ENCODE results near the gene CYP51A1. TPM values are rescaled to one million over a fixed set of nuclear protein-coding genes. Genes with fewer than 3 reads are reported as not detected.

The CYP51A1 gene
- total and polyA plus RNA-seq, 2 of the 13 experiments (the other 11 are each of a cell fraction or from before 2014, with no cell fraction given), result 15.4 to 260 TPM

- no peak for TF ChIP-seq ZNF761 (CRISPR knock-in tag; conservative IDR thresholded peaks at IDR 0.05)
- no peak for TF ChIP-seq PHB2 (IDR thresholded peaks at IDR 0.05; ENCODE audit: partially characterized antibody)
- TF ChIP-seq MIER2 (CRISPR knock-in tag; IDR thresholded peaks at IDR 0.05), result no peak
- peak; percentile 80 for TF ChIP-seq ZNF800 (CRISPR knock-in tag; IDR thresholded peaks at IDR 0.05)
- TF ChIP-seq MYNN (CRISPR knock-in tag; IDR thresholded peaks at IDR 0.05; ENCODE audit: low read depth), result no peak
- peak; percentile 59; the same call in 1 of the 2 replicates for TF ChIP-seq MXD3 (CRISPR knock-in tag; IDR thresholded peaks at IDR 0.05)
- peak; percentile 83; the same call in 1 of the 2 replicates for TF ChIP-seq ZFP91 (CRISPR knock-in tag; IDR thresholded peaks at IDR 0.05; ENCODE audit: borderline replicate concordance)
- no peak for TF ChIP-seq LRRFIP1 (CRISPR knock-in tag; conservative IDR thresholded peaks at IDR 0.05)
- TF ChIP-seq ZNF569 (CRISPR knock-in tag; IDR thresholded peaks at IDR 0.05; ENCODE audit: borderline replicate concordance), result no peak
- no peak for TF ChIP-seq ZC3H4 (CRISPR knock-in tag; IDR thresholded peaks at IDR 0.05; ENCODE audit: borderline replicate concordance)
- no peak for TF ChIP-seq MNT (IDR thresholded peaks at IDR 0.05)
- peak; percentile 35; the same call in 1 of the 2 replicates for TF ChIP-seq ZNF605 (CRISPR knock-in tag; IDR thresholded peaks at IDR 0.05)
- TF ChIP-seq ZNF672 (CRISPR knock-in tag; IDR thresholded peaks at IDR 0.05), result no peak
- TF ChIP-seq ZNF496 (CRISPR knock-in tag; IDR thresholded peaks at IDR 0.05; ENCODE audit: insufficient replicate concordance), result no peak
- TF ChIP-seq ZNF572 (CRISPR knock-in tag; IDR thresholded peaks at IDR 0.05), result no peak
- no peak for TF ChIP-seq TIGD3 (CRISPR knock-in tag; IDR thresholded peaks at IDR 0.05; ENCODE audit: borderline replicate concordance)
- TF ChIP-seq TAF1 (CRISPR knock-in tag; IDR thresholded peaks at IDR 0.05), result peak; percentile 32; the same call in 1 of the 2 replicates
These were observed 44.9 kb upstream of the CYP51A1 start, which contains the start of gene LRRD1 (continued) for GRCh38 chr7:92178928-92179924.

Data from HepG2 (cell line).